ENCODE data around the gene YBEY. TPM values are rescaled to one million over a fixed set of nuclear protein-coding genes. Genes with fewer than 3 reads are reported as not detected.

The YBEY gene
- polyA plus RNA-seq, 1 of the 3 experiments (the other 2 are of a cell fraction) = 47.5 TPM

DNA sequence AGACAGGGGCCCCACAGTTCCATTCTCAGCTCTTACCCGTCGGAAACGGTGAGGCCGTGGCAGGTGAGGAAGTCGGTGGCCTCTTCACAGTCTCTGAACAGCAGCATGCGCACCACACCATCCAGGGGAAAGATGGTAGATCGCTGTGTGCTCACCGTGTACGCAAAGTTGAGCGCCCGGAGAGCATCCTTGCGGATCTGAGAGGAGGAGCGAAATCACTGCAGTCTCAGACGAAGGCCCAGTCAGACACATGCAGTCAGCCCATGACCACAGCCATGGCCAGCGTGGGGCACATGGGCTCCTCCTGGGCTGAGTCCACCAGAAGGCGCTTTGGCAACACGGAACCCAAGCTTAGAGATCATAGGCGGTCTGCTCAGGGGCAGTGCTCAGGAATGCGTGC is 19.2 kb upstream of the YBEY start (continued):
- no peak for TF ChIP-seq NFIC (IDR thresholded peaks at IDR 0.05; ENCODE audit: borderline replicate concordance)
- no peak for TF ChIP-seq YY1 (IDR thresholded peaks at IDR 0.05; ENCODE audit: low read depth)
- TF ChIP-seq, protein P1, sequence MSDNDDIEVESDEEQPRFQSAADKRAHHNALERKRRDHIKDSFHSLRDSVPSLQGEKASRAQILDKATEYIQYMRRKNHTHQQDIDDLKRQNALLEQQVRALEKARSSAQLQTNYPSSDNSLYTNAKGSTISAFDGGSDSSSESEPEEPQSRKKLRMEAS (IDR thresholded peaks at IDR 0.05; ENCODE audit: low read depth) = no peak
- no peak for TF ChIP-seq RCOR1 (IDR thresholded peaks at IDR 0.05; ENCODE audit: low read length)
- no peak for TF ChIP-seq RXRA (IDR thresholded peaks at IDR 0.05; ENCODE audit: borderline replicate concordance, low read depth)
- TF ChIP-seq POLR2AphosphoS5 (IDR thresholded peaks at IDR 0.05; ENCODE audit: low read depth, low read length) = no peak

DNA sequence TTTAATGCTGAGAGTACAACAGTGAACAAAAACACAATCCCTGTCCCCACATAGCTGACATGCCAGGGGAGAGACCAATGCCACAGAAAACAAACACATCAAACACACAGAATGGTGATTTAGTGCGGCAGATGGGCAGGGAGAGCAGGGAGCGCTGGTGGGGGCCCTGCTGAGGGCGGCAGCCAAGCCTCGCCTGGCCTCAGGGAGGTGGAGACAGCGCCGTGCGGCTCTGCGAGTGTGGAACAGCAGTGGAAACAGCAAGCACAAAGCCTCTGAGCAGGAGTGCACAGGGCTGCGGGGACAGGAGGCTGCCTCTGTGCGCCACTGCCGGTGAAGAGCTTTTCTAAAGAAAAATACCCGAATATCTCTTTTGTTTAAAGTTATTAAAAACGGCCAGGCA is 17.8 kb upstream of the YBEY start:
- H3K9ac ChIP-seq = no peak overlapping the region
- no peaks in the 10 kb centered on the region for H3K9me3 ChIP-seq
- H3K79me2 ChIP-seq (ENCODE audit: insufficient read depth) = no peaks in the 10 kb centered on the region; the same call in 1 of the 2 replicates
- no peaks in the 10 kb centered on the region for H3F3A ChIP-seq (replicated peaks; ENCODE audit: insufficient read depth)
- CTCF ChIA-PET = no interaction called here
- no peak for DNase-seq
- H3K4me2 ChIP-seq = no peak overlapping the region
- no peak overlapping the region for H3K4me3 ChIP-seq (ENCODE audit: low read depth in 2 of 2, low read length in 1 of 2)
- H4K20me1 ChIP-seq (ENCODE audit: insufficient read depth) = no peaks in the 10 kb centered on the region
- 92% methylated on average over 13 of the region's 13 CpGs for WGBS (ENCODE audit: low lambda C conversion rate)
- H3K27ac ChIP-seq (ENCODE audit: low read depth in 2 of 2, low read length in 1 of 2) = no peak overlapping the region
- no peak overlapping the region for H2AFZ ChIP-seq (ENCODE audit: low read depth)
- H3K9me2 ChIP-seq = no peaks in the 10 kb centered on the region
- H3K36me3 ChIP-seq (replicated peaks in 1 of 2; ENCODE audit: control insufficient read depth in 1 of 2, insufficient read depth in 2 of 2, low read length in 1 of 2) = peaks cover 46 to 77% of the 10 kb centered on the region in 2 experiments
- TF ChIP-seq GABPA (IDR thresholded peaks at IDR 0.05; ENCODE audit: low read depth) = no peak
- no peak for TF ChIP-seq CHD2 (IDR thresholded peaks at IDR 0.05; ENCODE audit: low read length, partially characterized antibody)
- TF ChIP-seq, protein P2, sequence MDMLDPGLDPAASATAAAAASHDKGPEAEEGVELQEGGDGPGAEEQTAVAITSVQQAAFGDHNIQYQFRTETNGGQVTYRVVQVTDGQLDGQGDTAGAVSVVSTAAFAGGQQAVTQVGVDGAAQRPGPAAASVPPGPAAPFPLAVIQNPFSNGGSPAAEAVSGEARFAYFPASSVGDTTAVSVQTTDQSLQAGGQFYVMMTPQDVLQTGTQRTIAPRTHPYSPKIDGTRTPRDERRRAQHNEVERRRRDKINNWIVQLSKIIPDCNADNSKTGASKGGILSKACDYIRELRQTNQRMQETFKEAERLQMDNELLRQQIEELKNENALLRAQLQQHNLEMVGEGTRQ (IDR thresholded peaks at IDR 0.05; ENCODE audit: borderline replicate concordance, low read depth, low read length) = no peak
- TF ChIP-seq FOXM1 (IDR thresholded peaks at IDR 0.05; ENCODE audit: low read depth) = no peak
- TF ChIP-seq, protein P3, sequence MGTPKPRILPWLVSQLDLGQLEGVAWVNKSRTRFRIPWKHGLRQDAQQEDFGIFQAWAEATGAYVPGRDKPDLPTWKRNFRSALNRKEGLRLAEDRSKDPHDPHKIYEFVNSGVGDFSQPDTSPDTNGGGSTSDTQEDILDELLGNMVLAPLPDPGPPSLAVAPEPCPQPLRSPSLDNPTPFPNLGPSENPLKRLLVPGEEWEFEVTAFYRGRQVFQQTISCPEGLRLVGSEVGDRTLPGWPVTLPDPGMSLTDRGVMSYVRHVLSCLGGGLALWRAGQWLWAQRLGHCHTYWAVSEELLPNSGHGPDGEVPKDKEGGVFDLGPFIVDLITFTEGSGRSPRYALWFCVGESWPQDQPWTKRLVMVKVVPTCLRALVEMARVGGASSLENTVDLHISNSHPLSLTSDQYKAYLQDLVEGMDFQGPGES (IDR thresholded peaks at IDR 0.05; ENCODE audit: low read depth, low read length) = no peak
- no peak for TF ChIP-seq SMC3 (IDR thresholded peaks at IDR 0.05; ENCODE audit: low read depth, low read length)
- no peak for TF ChIP-seq FOSL2 (IDR thresholded peaks at IDR 0.05; ENCODE audit: borderline replicate concordance, low read depth)
- no peak for TF ChIP-seq RXRA (IDR thresholded peaks at IDR 0.05; ENCODE audit: borderline replicate concordance, low read depth)
- TF ChIP-seq, protein P1 (IDR thresholded peaks at IDR 0.05; ENCODE audit: low read depth) = no peak
- TF ChIP-seq TAF1 (IDR thresholded peaks at IDR 0.05; ENCODE audit: borderline replicate concordance, low read depth, low read length) = no peak
- TF ChIP-seq, protein P4, sequence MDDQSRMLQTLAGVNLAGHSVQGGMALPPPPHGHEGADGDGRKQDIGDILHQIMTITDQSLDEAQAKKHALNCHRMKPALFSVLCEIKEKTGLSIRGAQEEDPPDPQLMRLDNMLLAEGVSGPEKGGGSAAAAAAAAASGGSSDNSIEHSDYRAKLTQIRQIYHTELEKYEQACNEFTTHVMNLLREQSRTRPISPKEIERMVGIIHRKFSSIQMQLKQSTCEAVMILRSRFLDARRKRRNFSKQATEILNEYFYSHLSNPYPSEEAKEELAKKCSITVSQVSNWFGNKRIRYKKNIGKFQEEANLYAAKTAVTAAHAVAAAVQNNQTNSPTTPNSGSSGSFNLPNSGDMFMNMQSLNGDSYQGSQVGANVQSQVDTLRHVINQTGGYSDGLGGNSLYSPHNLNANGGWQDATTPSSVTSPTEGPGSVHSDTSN (IDR thresholded peaks at IDR 0.05) = no peak
- TF ChIP-seq RCOR1 (IDR thresholded peaks at IDR 0.05; ENCODE audit: low read length) = no peak
- TF ChIP-seq, protein P5, sequence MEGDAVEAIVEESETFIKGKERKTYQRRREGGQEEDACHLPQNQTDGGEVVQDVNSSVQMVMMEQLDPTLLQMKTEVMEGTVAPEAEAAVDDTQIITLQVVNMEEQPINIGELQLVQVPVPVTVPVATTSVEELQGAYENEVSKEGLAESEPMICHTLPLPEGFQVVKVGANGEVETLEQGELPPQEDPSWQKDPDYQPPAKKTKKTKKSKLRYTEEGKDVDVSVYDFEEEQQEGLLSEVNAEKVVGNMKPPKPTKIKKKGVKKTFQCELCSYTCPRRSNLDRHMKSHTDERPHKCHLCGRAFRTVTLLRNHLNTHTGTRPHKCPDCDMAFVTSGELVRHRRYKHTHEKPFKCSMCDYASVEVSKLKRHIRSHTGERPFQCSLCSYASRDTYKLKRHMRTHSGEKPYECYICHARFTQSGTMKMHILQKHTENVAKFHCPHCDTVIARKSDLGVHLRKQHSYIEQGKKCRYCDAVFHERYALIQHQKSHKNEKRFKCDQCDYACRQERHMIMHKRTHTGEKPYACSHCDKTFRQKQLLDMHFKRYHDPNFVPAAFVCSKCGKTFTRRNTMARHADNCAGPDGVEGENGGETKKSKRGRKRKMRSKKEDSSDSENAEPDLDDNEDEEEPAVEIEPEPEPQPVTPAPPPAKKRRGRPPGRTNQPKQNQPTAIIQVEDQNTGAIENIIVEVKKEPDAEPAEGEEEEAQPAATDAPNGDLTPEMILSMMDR (IDR thresholded peaks at IDR 0.05) = no peak
- TF ChIP-seq GATA2 (CRISPR knock-in tag; IDR thresholded peaks at IDR 0.05) = no peak
- TF ChIP-seq SIN3A (IDR thresholded peaks at IDR 0.05; ENCODE audit: borderline replicate concordance, low read depth, low read length) = no peak
- no peak for TF ChIP-seq MEF2A (IDR thresholded peaks at IDR 0.05; ENCODE audit: borderline replicate concordance, low read depth)
- TF ChIP-seq RFX5 (IDR thresholded peaks at IDR 0.05; ENCODE audit: low read length) = no peak
- no peak for TF ChIP-seq TEAD4 (IDR thresholded peaks at IDR 0.05; ENCODE audit: borderline replicate concordance, insufficient read depth)
- POLR2A ChIA-PET = no interaction called here
- H3K27me3 ChIP-seq (ENCODE audit: insufficient read depth) = no peaks in the 10 kb centered on the region
- no peaks in the 10 kb centered on the region for H3K4me1 ChIP-seq (ENCODE audit: control insufficient read depth in 1 of 2, insufficient read depth in 2 of 2, low read depth in 1 of 2, low read length in 1 of 2)
